ENCODE data around the gene ASMTL.

ASMTL gene

DNA sequence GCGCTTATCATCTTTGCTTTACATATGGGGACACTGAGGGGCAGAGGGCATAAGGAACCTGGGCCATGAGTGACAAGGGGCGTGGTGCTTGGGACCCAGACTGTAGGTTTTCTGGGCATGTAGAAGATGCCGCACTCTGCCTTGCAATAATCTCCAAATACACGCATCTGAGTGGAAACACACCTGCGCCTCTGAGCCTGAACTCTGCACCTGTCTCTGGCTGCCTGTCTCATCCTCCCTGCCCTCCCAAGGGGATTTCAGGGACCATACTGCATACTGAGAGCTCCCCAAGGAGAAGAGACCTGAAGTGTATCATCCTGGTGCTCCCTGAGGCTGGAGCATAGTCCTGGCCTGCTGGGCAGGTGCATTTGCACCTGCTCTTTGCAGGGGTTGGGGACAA, 34.7 kb upstream of the ASMTL start:
- no peak for TF ChIP-seq ZNF274 (IDR thresholded peaks at IDR 0.05; ENCODE audit: low read depth, low read length)
- H3K4me3 ChIP-seq (ENCODE audit: low read length): no peak overlapping the region

DNA sequence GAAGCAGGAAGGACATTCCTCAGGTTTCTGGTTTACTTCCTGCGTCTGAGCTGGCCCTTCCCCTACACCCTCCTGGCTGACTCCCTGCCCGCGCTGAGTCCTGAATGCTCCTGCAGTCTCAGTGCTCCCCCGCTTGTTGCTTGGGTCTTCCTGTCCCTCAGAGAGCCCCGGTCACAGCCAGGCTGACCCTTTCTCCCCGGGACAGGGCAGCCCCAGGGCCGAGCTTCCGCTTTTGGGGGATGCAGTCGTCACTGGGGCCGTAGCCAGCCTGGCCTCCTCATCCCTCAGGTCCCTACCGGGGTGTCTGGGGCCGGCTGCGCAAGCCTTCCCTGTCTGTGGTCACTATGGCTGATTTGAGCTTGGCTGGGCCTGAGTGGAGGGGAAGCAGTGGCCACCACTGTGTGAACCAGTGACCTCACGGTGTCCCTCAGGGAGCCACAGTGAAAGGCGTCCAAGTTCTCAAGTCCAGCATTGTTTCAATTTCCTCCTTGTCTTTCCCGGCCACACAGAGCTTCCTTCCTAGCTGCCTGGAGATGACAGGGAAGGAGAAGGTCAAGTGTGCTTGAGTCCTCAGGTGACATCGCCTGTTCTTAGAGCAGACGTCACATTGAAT, 34.1 kb upstream of the ASMTL start:
- no peak for TF ChIP-seq ZNF274 (IDR thresholded peaks at IDR 0.05; ENCODE audit: low read depth, low read length)
- no peak overlapping the region for H3K4me3 ChIP-seq (ENCODE audit: low read length)

DNA sequence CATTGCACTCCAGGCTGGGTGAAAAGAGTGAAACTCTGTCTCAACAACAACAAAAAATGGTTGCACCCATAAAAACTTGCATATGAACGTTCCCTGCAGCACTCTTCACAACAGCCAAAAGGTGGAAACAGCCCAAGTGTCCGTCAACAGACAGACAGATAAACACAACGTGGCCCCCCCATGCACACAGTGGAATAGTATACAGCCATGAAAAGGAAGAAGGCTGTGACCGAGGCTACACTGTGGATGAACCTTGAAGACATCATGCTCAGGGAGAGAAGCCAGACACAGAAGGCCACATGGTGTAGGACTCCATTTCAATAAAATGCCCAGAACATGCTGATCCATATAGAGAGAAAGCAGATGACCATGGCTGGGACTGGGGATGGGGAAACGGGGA, 33.5 kb upstream of the ASMTL start:
- no peak overlapping the region for H3K4me3 ChIP-seq (ENCODE audit: low read length)
- TF ChIP-seq ZNF274 (IDR thresholded peaks at IDR 0.05; ENCODE audit: low read depth, low read length): no peak

DNA sequence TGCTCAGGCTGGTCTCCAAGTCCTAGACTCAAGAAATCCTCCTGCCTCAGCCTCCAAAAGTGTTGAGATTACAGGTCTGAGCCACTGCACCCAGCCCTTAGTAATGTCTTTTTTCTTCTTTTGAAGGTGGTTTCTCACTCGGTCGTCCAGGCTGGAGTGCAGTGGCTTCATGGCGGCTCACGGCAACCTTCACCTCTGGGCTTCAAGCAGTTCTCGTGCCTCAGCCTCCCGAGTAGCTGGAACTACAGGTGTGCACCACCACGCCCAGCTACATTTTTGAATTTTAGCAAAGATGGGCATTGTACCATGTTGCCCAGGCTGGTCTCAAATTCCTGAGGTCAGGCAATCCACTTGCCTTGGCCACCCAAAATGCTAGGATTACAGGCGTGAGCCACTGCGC, 32.3 kb upstream of the ASMTL start:
- H3K4me3 ChIP-seq (ENCODE audit: low read length): peak overlapping the region; percentile 12; the same call in 1 of the 2 replicates
- TF ChIP-seq ZNF274 (IDR thresholded peaks at IDR 0.05; ENCODE audit: low read depth, low read length): no peak

DNA sequence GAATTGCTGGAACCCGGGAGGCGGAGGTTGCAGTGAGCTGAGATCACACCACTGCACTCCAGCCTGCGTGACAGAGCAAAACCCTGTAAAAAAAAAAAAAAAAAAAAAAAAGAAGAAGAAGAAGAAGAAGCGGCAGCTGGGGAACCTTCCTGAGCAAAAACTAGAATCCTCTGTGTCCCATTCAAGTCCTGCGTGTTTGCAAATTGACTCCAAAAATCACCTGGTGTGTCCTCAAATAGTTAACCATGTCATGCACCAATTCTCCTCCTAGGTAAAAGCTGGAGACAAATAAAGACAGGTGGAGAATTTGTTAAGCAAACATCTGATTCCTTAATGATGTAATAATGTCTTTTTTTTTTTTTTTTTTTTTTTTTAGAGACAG, 31.9 kb upstream of the ASMTL start:
- TF ChIP-seq ZNF274 (IDR thresholded peaks at IDR 0.05; ENCODE audit: low read depth, low read length): no peak
- H3K4me3 ChIP-seq (ENCODE audit: low read length): peak overlapping the region; percentile 12; the same call in 1 of the 2 replicates

DNA sequence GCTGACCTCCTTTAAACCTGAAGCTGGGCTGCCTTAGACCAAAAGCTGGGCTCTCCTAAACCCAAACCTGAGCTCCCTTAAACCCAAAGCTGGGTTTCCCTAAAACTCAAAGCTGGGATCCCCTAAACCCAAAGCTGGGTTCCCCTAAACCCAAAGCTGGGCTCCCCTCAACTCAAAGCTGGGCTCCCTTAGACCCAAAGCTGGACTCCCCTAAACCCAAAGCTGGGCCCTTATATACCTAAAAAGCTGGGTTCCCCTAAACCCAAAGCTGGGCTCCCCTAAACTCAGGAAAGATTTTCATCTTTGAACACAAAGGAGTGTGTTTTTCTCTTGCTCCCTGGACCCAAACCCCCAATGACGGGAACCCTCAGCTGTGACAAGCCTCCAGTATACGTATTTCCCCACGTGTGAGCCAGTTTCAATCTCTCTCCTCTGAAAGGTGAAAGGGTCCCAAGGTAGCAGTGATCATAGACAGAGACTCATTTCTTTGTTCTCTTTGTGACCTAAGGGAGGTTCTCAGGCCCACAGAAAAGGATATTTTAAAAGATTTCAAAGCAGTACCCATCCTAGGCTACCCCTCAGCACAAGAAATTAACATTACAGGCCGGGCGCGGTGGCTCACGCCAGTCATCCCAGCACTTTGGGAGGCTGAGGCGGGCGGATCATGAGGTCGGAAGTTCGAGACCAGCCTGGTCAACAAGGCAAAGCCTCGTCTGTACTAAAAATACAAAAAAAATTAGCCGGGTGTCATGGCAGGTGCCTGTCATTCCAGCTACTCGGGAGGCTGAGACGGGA, 31.3 kb upstream of the ASMTL start:
- TF ChIP-seq ZNF274 (IDR thresholded peaks at IDR 0.05; ENCODE audit: low read depth, low read length): no peak
- H3K4me3 ChIP-seq (ENCODE audit: low read length): no peak overlapping the region; the same call in 1 of the 2 replicates

DNA sequence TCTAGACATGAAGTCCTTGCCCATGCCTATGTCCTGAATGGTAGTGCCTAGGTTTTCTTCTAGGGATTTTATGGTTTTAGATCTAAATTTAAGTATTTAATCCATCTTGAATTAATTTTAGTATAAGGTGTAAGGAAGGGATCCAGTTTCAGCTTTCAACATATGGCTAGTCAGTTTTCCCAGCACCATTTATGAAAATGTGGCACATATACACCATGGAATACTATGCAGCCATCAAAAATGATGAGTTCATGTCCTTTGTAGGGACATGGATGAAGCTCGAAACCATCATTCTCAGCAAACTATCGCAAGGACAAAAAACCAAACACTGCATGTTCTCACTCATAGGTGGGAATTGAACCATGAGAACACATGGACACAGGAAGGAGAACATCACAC, 29.8 kb upstream of the ASMTL start:
- H3K4me3 ChIP-seq (ENCODE audit: low read length): peak overlapping the region; percentile 47; the same call in 1 of the 2 replicates

DNA sequence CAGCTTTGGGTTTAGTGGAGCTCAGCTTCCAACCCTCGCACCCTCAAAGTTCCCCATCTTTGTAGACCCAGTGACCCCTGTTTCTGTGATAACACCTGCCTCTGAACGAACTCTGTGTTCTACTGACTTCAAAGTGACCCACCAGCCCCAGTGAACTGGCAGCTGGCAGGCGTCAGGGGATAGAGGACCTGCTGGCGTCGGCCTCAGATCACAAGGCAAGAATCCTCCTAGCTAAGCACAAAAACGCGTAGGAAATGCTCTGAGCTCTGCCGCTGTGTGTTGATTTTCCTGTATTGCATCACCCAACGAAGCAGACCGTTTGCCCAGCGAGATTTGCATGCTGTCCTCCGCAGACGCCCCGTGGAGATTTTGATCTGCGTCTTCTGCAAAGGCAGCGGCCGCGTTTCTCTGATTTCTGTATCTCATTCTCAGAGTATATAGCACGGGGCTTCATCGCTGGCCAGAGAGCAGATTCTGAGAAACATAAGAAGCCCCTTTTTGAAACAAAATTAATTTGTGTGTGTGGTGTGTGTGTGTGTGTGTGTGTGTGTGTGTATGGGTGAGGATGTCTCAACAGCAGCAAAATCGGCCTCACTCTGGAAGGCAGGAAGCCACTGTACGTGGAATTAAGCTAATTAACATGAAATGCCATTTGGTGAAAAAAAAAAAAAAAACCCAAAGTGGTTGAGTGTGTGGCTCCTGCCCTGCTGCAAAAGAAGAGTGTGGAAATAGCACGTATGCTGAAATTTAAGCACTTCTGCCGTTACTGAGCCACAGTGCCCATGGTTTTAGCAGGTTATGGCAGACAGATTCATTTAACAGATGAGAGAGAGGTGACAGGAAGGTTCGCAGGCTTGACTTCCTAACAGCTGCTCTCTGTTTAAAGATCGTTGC, 29.2 kb upstream of the ASMTL start:
- H3K4me3 ChIP-seq (ENCODE audit: low read length): peak overlapping the region; percentile 47; the same call in 1 of the 2 replicates

DNA sequence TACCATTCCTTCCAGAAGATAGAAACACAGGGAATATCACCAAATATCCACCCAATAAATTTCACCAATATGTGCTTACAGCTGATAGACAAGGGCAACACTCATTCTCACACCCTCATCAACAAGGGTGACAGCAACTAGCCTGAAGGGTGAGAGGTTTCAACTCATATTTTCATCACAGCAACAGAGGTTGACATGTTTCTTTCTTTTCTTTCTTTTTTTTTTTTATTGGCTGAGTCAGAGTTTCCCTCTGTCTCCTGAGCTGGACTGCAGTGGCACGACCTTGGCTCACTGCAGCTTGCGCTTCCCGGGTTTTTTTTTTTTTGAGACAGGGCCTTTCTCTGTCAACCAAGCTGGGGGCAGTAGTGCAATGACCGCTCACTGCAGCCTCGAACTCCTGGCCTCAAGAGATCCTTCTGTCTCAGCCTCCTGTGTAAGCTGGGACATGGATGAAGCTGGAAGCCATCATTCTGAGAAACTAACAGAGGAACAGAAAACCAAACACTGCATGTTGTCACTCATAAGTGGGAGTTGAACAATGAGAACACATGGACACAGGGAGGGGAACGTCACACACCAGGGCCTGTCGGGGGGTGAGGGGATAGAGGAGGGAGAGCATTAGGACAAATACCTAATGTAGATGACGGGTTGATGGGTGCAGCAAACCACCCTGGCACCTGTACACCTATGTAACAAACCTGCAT, 27.5 kb upstream of the ASMTL start:
- no peak for TF ChIP-seq ZNF274 (IDR thresholded peaks at IDR 0.05; ENCODE audit: low read depth, low read length)
- H3K4me3 ChIP-seq (ENCODE audit: low read length): no peak overlapping the region

More for the DNA sequence above, 29.2 kb upstream of the ASMTL start:
- TF ChIP-seq ZNF274 (IDR thresholded peaks at IDR 0.05; ENCODE audit: low read depth, low read length): no peak

DNA sequence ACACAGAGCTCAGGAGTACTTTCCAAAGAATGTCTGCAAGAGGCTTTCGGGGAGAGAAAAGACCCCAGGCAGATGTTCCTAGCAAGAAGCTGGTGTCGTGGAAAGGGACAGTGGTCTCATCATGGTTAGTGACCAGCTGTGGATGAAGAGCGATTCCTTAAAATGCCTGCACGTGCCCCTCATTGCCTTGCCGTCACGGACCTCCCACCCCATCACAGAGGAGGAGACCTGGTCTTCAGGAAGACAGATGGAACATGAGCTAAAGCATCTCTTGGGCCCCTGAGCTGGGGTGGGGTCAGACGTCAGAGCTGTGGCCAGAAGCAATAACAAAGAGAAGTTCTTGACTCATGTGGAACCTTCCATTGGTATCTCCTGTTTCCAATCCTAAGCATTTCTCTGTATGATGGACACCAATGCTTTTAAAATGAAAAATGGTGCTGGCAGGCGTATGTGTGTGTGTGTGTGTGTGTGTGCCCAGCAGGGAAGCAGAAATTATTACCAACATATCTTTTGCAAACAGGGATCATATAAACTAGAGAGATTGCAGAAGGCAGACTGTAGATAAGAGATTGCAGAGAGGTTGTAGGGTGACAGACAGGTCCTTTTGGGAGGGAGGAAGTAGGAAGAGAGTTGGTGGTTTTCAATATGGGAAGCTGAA, 25.2 kb upstream of the ASMTL start:
- H3K4me3 ChIP-seq (ENCODE audit: low read length): no peak overlapping the region
- TF ChIP-seq ZNF274 (IDR thresholded peaks at IDR 0.05; ENCODE audit: low read depth, low read length): no peak

DNA sequence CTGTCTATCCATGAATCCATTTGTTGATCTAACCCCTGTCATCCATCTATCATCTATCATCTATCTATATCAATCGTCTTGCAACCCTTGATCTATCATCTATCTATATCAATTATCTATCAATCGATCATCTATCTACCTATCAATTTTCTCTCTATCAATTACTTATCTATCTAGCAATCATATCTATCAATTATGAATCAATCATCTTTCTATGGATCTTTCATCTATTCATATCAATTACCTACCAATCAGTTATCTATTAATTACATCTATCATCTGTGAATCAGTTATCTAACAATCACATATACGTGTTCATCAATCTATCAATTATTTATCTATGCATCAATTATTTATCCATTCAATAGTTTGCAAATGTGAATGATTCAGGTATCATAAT, 24.5 kb upstream of the ASMTL start:
- no peak for TF ChIP-seq ZNF274 (IDR thresholded peaks at IDR 0.05; ENCODE audit: low read depth, low read length)
- no peak overlapping the region for H3K4me3 ChIP-seq (ENCODE audit: low read length)

DNA sequence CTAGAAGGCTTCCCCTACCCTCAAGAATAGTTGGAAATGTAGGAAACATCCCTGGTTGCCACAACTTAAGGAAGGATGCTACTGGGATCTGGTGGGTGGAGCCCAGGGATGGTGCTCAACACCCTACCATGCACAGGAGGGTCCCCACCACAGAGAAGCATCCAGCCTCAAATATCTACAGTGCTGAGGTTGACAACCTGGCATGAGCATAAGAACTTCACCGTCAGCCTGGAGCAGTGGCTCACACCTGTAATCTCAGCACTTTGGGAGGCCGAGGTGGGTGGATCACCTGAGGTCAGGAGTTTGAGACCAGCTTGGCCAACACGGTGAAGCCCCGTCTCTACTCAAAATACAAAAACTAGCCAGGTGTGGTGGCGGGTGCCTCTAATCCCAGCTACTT, 24.0 kb upstream of the ASMTL start:
- TF ChIP-seq ZNF274 (IDR thresholded peaks at IDR 0.05; ENCODE audit: low read depth, low read length): no peak
- H3K4me3 ChIP-seq (ENCODE audit: low read length): no peak overlapping the region

DNA sequence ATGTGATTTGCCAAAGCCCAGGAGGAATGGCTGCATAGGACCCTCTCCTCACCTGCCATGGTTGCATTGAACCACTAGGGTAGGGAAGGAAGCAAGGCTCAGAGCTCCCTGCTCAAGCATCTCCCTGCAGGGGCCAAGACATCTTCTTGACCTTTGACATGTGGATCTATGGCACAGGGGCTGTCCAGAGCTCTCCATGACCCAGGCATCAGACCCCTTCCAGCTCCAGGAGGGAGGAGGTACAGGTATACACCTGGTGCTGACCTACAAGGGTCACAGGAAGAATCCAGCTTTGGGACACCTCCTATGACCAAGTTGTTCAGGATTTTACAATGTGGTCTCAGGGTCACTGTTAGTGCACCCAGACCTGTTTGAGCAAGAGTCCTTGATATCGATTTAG, 23.2 kb upstream of the ASMTL start:
- no peak for TF ChIP-seq ZNF274 (IDR thresholded peaks at IDR 0.05; ENCODE audit: low read depth, low read length)
- no peak overlapping the region for H3K4me3 ChIP-seq (ENCODE audit: low read length)
